ENCODE results near the gene HOXC13.

Gene HOXC13

GRCh38 chr12:53984901-53985691 lies 46.5 kb downstream of the HOXC13 start, which contains the start of gene HOXC10:
Gene HOXC10 (plus strand): TSS chr12:53985146. CDS start chr12:53985260, 114 bp downstream.
- H3K9ac ChIP-seq (ENCODE audit: low read depth, low read length): no peak within 1 kb of the TSS
- H3K4me1 ChIP-seq (ENCODE audit: insufficient read depth, low read length): no peaks in the 10 kb centered on the region
- H3K36me3 ChIP-seq (ENCODE audit: insufficient read depth, low read length): no peaks in the 10 kb centered on the region
- H3K9me3 ChIP-seq (ENCODE audit: control insufficient read depth, insufficient read depth, low read length): no peaks in the 10 kb centered on the region

GRCh38 chr12:53985692-53985993 lies 47.0 kb downstream of the HOXC13 start:
- Histone ChIP-seq H3K4me1 (ENCODE audit: insufficient read depth, low read length) (no peaks in the 10 kb centered on the region), H3K36me3 (ENCODE audit: insufficient read depth, low read length) (no peaks in the 10 kb centered on the region), H3K9ac (ENCODE audit: low read depth, low read length) (no peak overlapping the region), H3K9me3 (ENCODE audit: control insufficient read depth, insufficient read depth, low read length) (no peaks in the 10 kb centered on the region)

GRCh38 chr12:53985994-53986685 lies 47.5 kb downstream of the HOXC13 start:
- no peaks in the 10 kb centered on the region for H3K36me3 ChIP-seq (ENCODE audit: insufficient read depth, low read length)
- H3K9ac ChIP-seq (ENCODE audit: low read depth, low read length): no peak overlapping the region
- H3K4me1 ChIP-seq (ENCODE audit: insufficient read depth, low read length): no peaks in the 10 kb centered on the region
- no peaks in the 10 kb centered on the region for H3K9me3 ChIP-seq (ENCODE audit: control insufficient read depth, insufficient read depth, low read length)

- Histone ChIP-seq H3K9ac (ENCODE audit: low read depth, low read length) (no peak overlapping the region), H3K9me3 (ENCODE audit: control insufficient read depth, insufficient read depth, low read length) (no peaks in the 10 kb centered on the region), H3K4me1 (ENCODE audit: insufficient read depth, low read length) (no peaks in the 10 kb centered on the region), H3K36me3 (ENCODE audit: insufficient read depth, low read length) (no peaks in the 10 kb centered on the region)
Observed at GRCh38 chr12:53986686-53987483, 48.3 kb downstream of the HOXC13 start.

- no peaks in the 10 kb centered on the region for H3K36me3 ChIP-seq (ENCODE audit: insufficient read depth, low read length)
- H3K9ac ChIP-seq (ENCODE audit: low read depth, low read length): no peak overlapping the region
- no peaks in the 10 kb centered on the region for H3K9me3 ChIP-seq (ENCODE audit: control insufficient read depth, insufficient read depth, low read length)
- H3K4me1 ChIP-seq (ENCODE audit: insufficient read depth, low read length): no peaks in the 10 kb centered on the region
Observed at GRCh38 chr12:53987787-53988230, 49.2 kb downstream of the HOXC13 start.

- no peaks in the 10 kb centered on the region for H3K4me1 ChIP-seq (ENCODE audit: insufficient read depth, low read length)
- no peak overlapping the region for H3K9ac ChIP-seq (ENCODE audit: low read depth, low read length)
- H3K9me3 ChIP-seq (ENCODE audit: control insufficient read depth, insufficient read depth, low read length): no peaks in the 10 kb centered on the region
- H3K36me3 ChIP-seq (ENCODE audit: insufficient read depth, low read length): no peaks in the 10 kb centered on the region
Observed at GRCh38 chr12:53988541-53989226, 50.1 kb downstream of the HOXC13 start.

- H3K9ac ChIP-seq (ENCODE audit: low read depth, low read length): no peak overlapping the region
- no peaks in the 10 kb centered on the region for H3K4me1 ChIP-seq (ENCODE audit: insufficient read depth, low read length)
- H3K36me3 ChIP-seq (ENCODE audit: insufficient read depth, low read length): no peaks in the 10 kb centered on the region
- H3K9me3 ChIP-seq (ENCODE audit: control insufficient read depth, insufficient read depth, low read length): no peaks in the 10 kb centered on the region
Observed at GRCh38 chr12:53989227-53990113, 50.8 kb downstream of the HOXC13 start.

GRCh38 chr12:53990311-53991076 lies 51.9 kb downstream of the HOXC13 start:
- Histone ChIP-seq H3K9me3 (ENCODE audit: control insufficient read depth, insufficient read depth, low read length) (no peaks in the 10 kb centered on the region), H3K36me3 (ENCODE audit: insufficient read depth, low read length) (no peaks in the 10 kb centered on the region), H3K9ac (ENCODE audit: low read depth, low read length) (no peak overlapping the region), H3K4me1 (ENCODE audit: insufficient read depth, low read length) (no peaks in the 10 kb centered on the region)

GRCh38 chr12:53991077-53991460 lies 52.4 kb downstream of the HOXC13 start:
- Histone ChIP-seq H3K36me3 (ENCODE audit: insufficient read depth, low read length) (no peaks in the 10 kb centered on the region), H3K9ac (ENCODE audit: low read depth, low read length) (no peak overlapping the region), H3K9me3 (ENCODE audit: control insufficient read depth, insufficient read depth, low read length) (no peaks in the 10 kb centered on the region), H3K4me1 (ENCODE audit: insufficient read depth, low read length) (no peaks in the 10 kb centered on the region)

- no peaks in the 10 kb centered on the region for H3K36me3 ChIP-seq (ENCODE audit: insufficient read depth, low read length)
- H3K9me3 ChIP-seq (ENCODE audit: control insufficient read depth, insufficient read depth, low read length): no peaks in the 10 kb centered on the region
- no peak overlapping the region for H3K9ac ChIP-seq (ENCODE audit: low read depth, low read length)
- no peaks in the 10 kb centered on the region for H3K4me1 ChIP-seq (ENCODE audit: insufficient read depth, low read length)
Observed at GRCh38 chr12:53992377-53992889, 53.8 kb downstream of the HOXC13 start.

- no peaks in the 10 kb centered on the region for H3K4me1 ChIP-seq (ENCODE audit: insufficient read depth, low read length)
- H3K36me3 ChIP-seq (ENCODE audit: insufficient read depth, low read length): no peaks in the 10 kb centered on the region
- H3K9me3 ChIP-seq (ENCODE audit: control insufficient read depth, insufficient read depth, low read length): no peaks in the 10 kb centered on the region
- H3K9ac ChIP-seq (ENCODE audit: low read depth, low read length): no peak overlapping the region
Observed at GRCh38 chr12:53993162-53994008, 54.8 kb downstream of the HOXC13 start.

GRCh38 chr12:53994009-53994263 lies 55.3 kb downstream of the HOXC13 start:
- no peaks in the 10 kb centered on the region for H3K4me1 ChIP-seq (ENCODE audit: insufficient read depth, low read length)

More at GRCh38 chr12:53994009-53994263, 55.3 kb downstream of the HOXC13 start:
- Histone ChIP-seq H3K36me3 (ENCODE audit: insufficient read depth, low read length) (no peaks in the 10 kb centered on the region), H3K9ac (ENCODE audit: low read depth, low read length) (no peak overlapping the region), H3K9me3 (ENCODE audit: control insufficient read depth, insufficient read depth, low read length) (no peaks in the 10 kb centered on the region)

Data from ES-I3 (cell line).